Measurements from ENCODE around the gene CPVL. TPM values are rescaled to one million over a fixed set of nuclear protein-coding genes. Genes with fewer than 3 reads are reported as not detected.

CPVL gene
- total and polyA plus RNA-seq, 2 experiments from 2014 or later: 31.9 to 37.8 TPM

- TF ChIP-seq ZNF462 (CRISPR knock-in tag; IDR thresholded peaks at IDR 0.05) (no peak), ZNF331 (CRISPR knock-in tag; IDR thresholded peaks at IDR 0.05; ENCODE audit: low read depth) (no peak), CREB1 (CRISPR knock-in tag; IDR thresholded peaks at IDR 0.05; ENCODE audit: low read depth) (no peak)
Measured at GRCh38 chr7:29035044-29035740, 111.1 kb downstream of the CPVL start (continued).

GRCh38 chr7:29033584-29033983, 112.8 kb downstream of the CPVL start:
- no peaks in the 10 kb centered on the region for H3F3A ChIP-seq (replicated peaks; ENCODE audit: low read depth)
- no peaks in the 10 kb centered on the region for H3K27me3 ChIP-seq (ENCODE audit: insufficient read depth)
- DNase-seq (ENCODE audit: low spot score) (no peak), ATAC-seq (no peak)
- H3K4me3 ChIP-seq: no peak overlapping the region
- Mint-ChIP-seq H3K4me1 (peaks cover 10% of the 10 kb centered on the region), H3K4me3 (no peak overlapping the region), H3K9me3 (no peaks in the 10 kb centered on the region), H3K27me3 (ENCODE audit: insufficient read depth, low read depth, poor library complexity) (no peaks in the 10 kb centered on the region), H3K27ac (no peak overlapping the region), H3K36me3 (ENCODE audit: low read depth) (peaks cover 4% of the 10 kb centered on the region; the same call in 1 of the 3 replicates)
- TF ChIP-seq JUNB (IDR thresholded peaks at IDR 0.05; ENCODE audit: unreplicated experiment) (no peak), POLR2AphosphoS5 (IDR thresholded peaks at IDR 0.05; ENCODE audit: low read depth) (no peak), EZH2phosphoT487 (IDR thresholded peaks at IDR 0.05; ENCODE audit: unreplicated experiment) (no peak)
- H3K36me3 ChIP-seq (ENCODE audit: insufficient read depth): no peaks in the 10 kb centered on the region
- H3K79me2 ChIP-seq (replicated peaks; ENCODE audit: insufficient read depth): no peaks in the 10 kb centered on the region
- peaks cover 7% of the 10 kb centered on the region for H3K4me1 ChIP-seq (ENCODE audit: insufficient read depth)
- no peak overlapping the region for H3K4me2 ChIP-seq
- H4K20me1 ChIP-seq (replicated peaks; ENCODE audit: insufficient read depth): no peaks in the 10 kb centered on the region; the same call in 1 of the 2 replicates
- H3K9me2 ChIP-seq (ENCODE audit: insufficient read depth): no peaks in the 10 kb centered on the region
- H2AFZ ChIP-seq: no peak overlapping the region
- no peak overlapping the region for H3K27ac ChIP-seq (ENCODE audit: low read depth)
